HFFc6 (cell line): ENCODE results near the gene CCL25. TPM values are rescaled to one million over a fixed set of nuclear protein-coding genes. Genes with fewer than 3 reads are reported as not detected.

ENCODE experiments used
- DNase-seq: peaks from one replicate; pipeline ENCODE4 v3.0.0-alpha.2; 2018
- H3K27ac Mint-ChIP-seq: 2 replicates; pipeline ENCODE4 v1.8.0; 2020; ENCODE audit warnings: mild to moderate bottlenecking, mixed read lengths
- H3K27me3 Mint-ChIP-seq: 2 replicates; pipeline ENCODE4 v1.8.0; 2021; ENCODE audit warnings: mild to moderate bottlenecking, moderate library complexity, mixed read lengths; ENCODE audit not compliant: insufficient read depth
- H3K36me3 Mint-ChIP-seq: 2 replicates; pipeline ENCODE4 v1.8.0; 2021; ENCODE audit warnings: low read depth, mixed read lengths
- H3K4me1 Mint-ChIP-seq: 2 replicates; pipeline ENCODE4 v1.8.0; 2020; ENCODE audit warnings: low read depth, mixed read lengths
- H3K4me3 Mint-ChIP-seq: 2 replicates; pipeline ENCODE4 v1.8.0; 2020; ENCODE audit warnings: mild to moderate bottlenecking, moderate library complexity, mixed read lengths
- H3K9me3 Mint-ChIP-seq: 2 replicates; pipeline ENCODE4 v1.8.0; 2020; ENCODE audit warnings: mild to moderate bottlenecking, mixed read lengths
- CTCF ChIP-seq: fragments of 200-600 bp; sonication (generic); IDR thresholded peaks from 2 replicates; pipeline ENCODE4 v1.5.0; 2021; ENCODE audit warnings: antibody characterized with exemption, mild to moderate bottlenecking
- total RNA-seq, 6 experiments: library from RNA; stranded (reverse); fragmentation: NEBNext Ultra II Directional; extraction: Animal tissue kit (Norgen Biotek cat#: 25700); gene quantifications; 2 replicates in 1 of 6; 3 replicates in 5 of 6; pipeline ENCODE4 v1.2.3, GENCODE V29; 2021

CCL25 gene
- total RNA-seq, 6 experiments from 2014 or later = not detected

- Mint-ChIP-seq H3K27ac (no peak overlapping the region), H3K9me3 (no peaks in the 10 kb centered on the region), H3K36me3 (no peaks in the 10 kb centered on the region), H3K4me3 (no peak overlapping the region), H3K27me3 (peaks cover 27% of the 10 kb centered on the region), H3K4me1 (no peaks in the 10 kb centered on the region)
- DNase-seq = no peak
- TF ChIP-seq CTCF = no peak
Observed at GRCh38 chr19:8039231-8039630, 13.3 kb upstream of the CCL25 start.

- TF ChIP-seq CTCF = no peak
- peaks cover 24% of the 10 kb centered on the region for H3K27me3 Mint-ChIP-seq
- no peaks in the 10 kb centered on the region for H3K36me3 Mint-ChIP-seq
- no peaks in the 10 kb centered on the region for H3K4me1 Mint-ChIP-seq
- DNase-seq = no peak
- no peaks in the 10 kb centered on the region for H3K9me3 Mint-ChIP-seq
- no peak overlapping the region for H3K4me3 Mint-ChIP-seq
- no peak overlapping the region for H3K27ac Mint-ChIP-seq
Observed at GRCh38 chr19:8041531-8041931, 11.0 kb upstream of the CCL25 start.

- Mint-ChIP-seq H3K27me3 (peaks cover 10% of the 10 kb centered on the region), H3K9me3 (no peaks in the 10 kb centered on the region), H3K27ac (no peak overlapping the region), H3K36me3 (no peaks in the 10 kb centered on the region), H3K4me1 (no peaks in the 10 kb centered on the region), H3K4me3 (no peak overlapping the region)
- no peak for TF ChIP-seq CTCF
- no peak for DNase-seq
Observed at GRCh38 chr19:8042900-8043299, 9.7 kb upstream of the CCL25 start.

- H3K27me3 Mint-ChIP-seq = peaks cover 8% of the 10 kb centered on the region
- no peak for TF ChIP-seq CTCF
- no peak overlapping the region for H3K27ac Mint-ChIP-seq
- H3K4me1 Mint-ChIP-seq = no peaks in the 10 kb centered on the region
- H3K4me3 Mint-ChIP-seq = no peak overlapping the region
- H3K36me3 Mint-ChIP-seq = no peaks in the 10 kb centered on the region
- DNase-seq = no peak
- no peaks in the 10 kb centered on the region for H3K9me3 Mint-ChIP-seq
Observed at GRCh38 chr19:8044018-8044417, 8.5 kb upstream of the CCL25 start.

GRCh38 chr19:8045872-8046568 lies 6.5 kb upstream of the CCL25 start:
- H3K27ac Mint-ChIP-seq = no peak overlapping the region
- H3K4me1 Mint-ChIP-seq = no peaks in the 10 kb centered on the region
- H3K36me3 Mint-ChIP-seq = no peaks in the 10 kb centered on the region
- no peak for DNase-seq
- H3K27me3 Mint-ChIP-seq = peaks cover 13% of the 10 kb centered on the region
- no peak overlapping the region for H3K4me3 Mint-ChIP-seq
- no peak for TF ChIP-seq CTCF
- H3K9me3 Mint-ChIP-seq = no peaks in the 10 kb centered on the region
